Measurements from ENCODE around the gene BSPRY.
"Not testable (repeated sequence)": the region's sequence is repeated elsewhere in the genome, so short reads cannot be mapped to it uniquely, and the experiment has no call there.

BSPRY gene

GRCh38 chr9:113341712-113342410, 7.5 kb upstream of the BSPRY start:
- DNase-seq: peak in 1 of 2 experiments; percentile 22

GRCh38 chr9:113343732-113344231, 5.6 kb upstream of the BSPRY start:
- DNase-seq: peak; percentile 90 to 93

DNA sequence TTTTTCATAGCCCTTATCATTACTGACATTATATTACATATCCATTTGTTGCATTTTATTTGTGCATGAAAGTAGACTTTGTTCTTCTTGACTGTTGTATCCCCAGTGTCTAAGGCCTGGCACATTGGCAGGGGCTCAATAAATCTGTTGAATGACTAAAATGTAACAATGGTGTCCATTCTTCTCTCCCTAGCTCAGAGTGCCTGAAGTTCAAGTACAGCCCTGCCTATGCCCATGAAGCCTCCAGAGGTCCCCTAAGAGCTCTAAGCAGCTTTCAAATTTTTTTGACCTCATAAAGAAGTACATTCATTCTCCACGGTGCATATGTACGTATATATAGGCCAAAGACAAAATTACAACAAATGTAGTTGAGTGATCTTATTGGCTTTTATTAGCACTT, 4.2 kb upstream of the BSPRY start:
- DNase-seq: no peak

DNA sequence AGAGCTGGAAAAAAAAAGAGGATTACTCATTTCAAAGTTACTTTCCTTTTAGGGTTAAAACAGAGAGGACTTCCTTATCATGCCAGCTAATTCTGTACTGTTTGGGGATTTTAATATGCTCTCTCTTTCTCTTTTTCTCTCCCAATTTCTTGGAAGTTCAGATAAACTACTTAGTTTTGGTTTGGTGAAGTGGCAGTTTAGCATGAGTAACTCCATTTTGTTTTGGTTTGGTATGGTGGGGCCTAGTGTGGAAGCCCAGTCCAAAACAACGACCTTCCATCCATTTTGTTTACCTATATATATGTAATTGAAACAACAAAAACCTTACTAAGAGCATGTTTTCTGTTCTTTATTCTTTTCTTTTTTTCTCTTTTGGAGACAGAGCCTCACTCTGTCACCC, 3.7 kb upstream of the BSPRY start:
- DNase-seq: no peak

DNA sequence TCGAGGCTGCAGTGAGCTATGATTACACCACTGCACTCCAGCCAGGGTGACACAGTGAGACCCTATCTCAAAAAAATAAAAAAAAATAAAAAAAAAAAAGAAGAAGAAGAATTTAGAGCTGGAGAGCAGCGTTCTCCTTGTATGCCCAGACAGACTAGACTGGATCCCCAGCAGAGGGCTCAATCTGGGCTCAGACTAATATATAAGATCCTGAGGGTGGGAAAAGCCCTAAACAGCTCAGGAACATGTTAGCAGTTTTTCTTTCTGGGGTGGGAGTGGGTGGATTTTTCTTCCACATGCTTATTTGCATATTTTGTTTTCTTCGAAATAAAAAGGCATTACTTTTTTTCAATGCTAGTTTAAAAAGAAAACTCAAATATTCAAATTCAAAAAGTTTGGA, 904 bp upstream of the BSPRY start:
- DNase-seq: no peak

DNA sequence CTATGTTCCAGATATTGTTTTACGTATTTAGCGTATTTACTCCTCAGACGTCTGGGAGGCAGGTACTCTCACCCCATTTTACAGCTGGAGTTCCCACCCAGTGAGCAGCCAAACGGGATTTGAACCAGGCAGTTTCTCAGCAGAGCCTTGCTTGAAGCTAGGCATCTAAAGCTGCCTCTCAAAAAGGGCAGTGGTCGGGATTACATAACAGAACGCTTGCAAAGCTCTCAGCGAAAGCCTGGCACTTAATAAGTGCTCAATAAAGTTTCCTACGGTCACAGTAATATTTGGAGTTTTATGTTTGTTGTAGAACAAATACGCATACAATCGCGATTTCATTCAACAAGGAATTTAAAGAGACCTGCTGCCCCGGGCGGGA, 286 bp upstream of the BSPRY start:
- no peak for DNase-seq

- DNase-seq: no peak
Observed at GRCh38 chr9:113350107-113350661, 843 bp downstream of the BSPRY start.

DNA sequence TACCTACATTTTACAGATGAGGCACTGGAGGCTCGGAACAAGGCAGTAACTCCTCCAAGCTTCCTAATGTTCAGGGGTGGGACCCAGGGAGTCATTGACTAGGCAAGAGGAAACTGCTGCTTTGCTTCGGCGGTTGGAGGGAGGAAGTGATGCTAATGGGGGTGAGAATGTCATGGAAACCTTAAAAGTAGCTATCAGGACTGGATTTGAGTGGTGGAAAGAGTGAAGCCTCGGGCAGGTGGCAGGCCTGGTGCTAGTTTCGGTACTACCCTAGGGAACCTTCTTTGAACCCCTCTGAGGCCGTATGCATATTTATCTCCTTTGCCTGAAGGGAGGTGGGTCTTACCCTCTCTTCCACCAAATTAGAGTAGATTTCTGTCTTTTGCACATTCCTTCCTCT, 1.6 kb downstream of the BSPRY start:
- DNase-seq: no peak

DNA sequence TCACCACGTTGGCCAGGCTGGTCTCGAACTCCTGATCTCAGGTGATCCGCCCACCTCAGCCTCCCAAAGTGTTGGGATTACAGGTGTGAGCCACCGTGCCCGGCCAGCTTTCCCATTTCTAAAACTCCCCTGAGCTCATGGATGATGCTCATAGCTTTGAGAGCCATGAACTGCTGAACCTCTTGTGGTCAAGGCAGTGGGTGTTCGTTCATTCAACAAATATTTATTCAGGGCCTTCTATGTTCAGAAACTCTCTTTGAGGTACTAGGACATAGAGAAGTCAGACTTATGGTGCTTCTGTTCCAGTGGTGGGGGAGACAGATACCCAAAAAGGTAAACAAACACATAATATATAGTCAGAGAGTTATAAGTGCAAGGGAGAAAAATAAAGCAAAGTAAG, 2.7 kb downstream of the BSPRY start:
- DNase-seq: no peak

GRCh38 chr9:113352411-113352810, 3.1 kb downstream of the BSPRY start:
- DNase-seq: no peak

DNA sequence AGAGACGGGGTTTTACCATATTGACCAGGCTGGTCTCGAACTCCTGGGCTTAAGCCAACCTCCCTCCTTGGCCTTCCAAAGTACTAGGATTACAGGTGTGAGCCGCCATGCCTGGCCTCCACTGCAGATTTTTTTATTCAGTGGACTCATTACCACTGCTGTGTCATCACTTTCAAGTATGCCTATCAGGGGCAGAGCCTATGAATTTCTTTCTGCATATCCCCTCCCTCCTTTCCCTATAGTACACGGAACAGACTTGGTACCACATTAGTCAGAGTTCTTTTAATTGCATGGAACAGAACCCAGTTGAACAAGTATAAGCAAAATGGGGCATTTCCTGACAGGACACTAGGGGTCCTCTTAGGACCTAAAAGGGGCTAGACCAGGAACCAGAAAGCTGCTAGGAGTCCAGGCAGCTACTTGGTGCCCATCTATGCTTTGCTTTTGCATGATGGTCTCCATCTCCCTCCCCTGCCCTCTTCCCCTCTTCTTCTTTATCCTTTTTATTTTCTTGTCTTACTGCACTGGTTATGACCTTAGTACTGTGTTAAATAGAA, 5.8 kb downstream of the BSPRY start:
- no peak for DNase-seq

- no peak for DNase-seq
Observed at GRCh38 chr9:113356686-113357292, 7.4 kb downstream of the BSPRY start.

DNA sequence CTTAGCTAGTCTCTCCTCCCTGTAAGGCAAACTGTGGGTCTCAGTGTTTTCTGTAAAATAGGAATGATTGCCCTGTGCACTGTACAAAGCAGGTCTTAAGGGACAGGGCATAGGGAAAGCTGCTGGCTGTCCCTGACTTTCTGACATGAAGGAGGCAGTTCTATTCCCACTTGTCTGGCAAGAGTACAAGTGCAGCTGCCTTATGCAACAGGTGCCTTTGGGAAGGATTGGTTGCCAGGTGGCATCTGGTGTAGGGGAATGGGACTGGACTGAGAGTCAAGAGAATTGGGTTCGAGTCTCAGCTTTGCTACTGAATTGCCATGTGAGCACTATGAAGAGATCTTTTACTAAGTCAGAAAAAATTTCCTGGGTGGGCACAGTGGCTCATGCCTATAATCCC, 10.0 kb downstream of the BSPRY start:
- no peak for DNase-seq

- no peak for DNase-seq
Observed at GRCh38 chr9:113360242-113360842, 11.0 kb downstream of the BSPRY start.

GRCh38 chr9:113361304-113362018, 12.1 kb downstream of the BSPRY start:
- peak; percentile 14 to 17 for DNase-seq

DNA sequence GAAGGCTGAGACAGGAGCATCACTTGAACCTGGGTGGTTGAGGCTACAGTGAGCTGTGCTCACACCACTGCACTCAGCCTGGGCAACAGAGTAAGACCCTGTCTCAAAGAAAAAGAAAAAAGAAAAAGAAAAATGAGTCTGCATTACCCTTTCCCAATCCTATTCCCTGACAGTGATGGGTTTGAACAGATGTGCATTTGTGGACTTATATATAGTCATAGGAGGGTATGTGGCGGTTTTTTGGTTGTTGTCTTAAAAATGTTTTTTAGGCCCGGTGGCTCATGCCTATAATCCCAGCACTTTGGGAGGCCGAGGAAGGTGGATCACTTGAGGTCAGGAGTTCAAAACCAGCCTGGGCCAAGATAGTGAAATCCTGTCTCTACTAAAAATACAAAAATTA, 14.0 kb downstream of the BSPRY start:
- no peak for DNase-seq

DNA sequence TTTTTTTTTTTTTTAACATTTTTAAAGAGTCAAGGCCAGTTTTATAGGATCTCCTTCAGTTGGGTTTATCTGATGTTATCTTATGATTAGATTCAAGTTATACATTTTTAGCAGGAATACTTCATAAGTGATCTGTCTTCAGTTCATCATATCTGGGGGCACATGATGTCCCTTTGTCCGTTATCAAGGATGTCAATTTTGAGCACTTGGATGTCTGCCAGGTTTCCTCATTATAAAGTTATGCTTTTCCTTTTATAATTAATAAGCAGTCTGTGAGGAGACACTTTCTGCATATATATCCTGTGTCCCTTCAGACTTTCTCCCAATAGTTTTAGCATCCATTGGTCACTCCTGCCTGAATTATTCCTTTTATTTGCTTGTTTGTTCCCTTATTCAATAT, 15.6 kb downstream of the BSPRY start:
- DNase-seq: no peak

DNA sequence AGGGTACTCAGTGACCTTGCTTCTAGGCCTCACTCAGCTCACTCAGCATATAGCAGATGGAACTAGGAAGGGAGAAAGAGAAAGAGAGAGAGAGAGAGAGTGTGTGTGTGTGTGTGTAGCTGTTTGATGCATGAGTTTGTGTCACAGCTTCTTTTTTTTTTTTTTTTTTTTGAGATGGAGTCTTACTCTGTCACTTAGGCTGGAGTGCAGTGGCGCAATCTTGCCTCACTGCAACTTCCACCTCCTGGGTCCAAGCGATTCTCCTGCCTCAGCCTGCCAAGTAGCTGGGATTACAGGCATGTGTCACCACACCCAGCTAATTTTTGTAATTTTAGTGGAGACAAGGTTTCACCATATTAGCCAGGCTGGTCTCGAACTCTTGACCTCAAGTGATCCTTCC, 16.3 kb downstream of the BSPRY start:
- not testable (repeated sequence) for DNase-seq

GRCh38 chr9:113368348-113368981, 19.1 kb downstream of the BSPRY start:
- no peak for DNase-seq

- DNase-seq: no peak
Observed at GRCh38 chr9:113368982-113369854, 19.9 kb downstream of the BSPRY start.

- no peak for DNase-seq
Observed at GRCh38 chr9:113369855-113370140, 20.5 kb downstream of the BSPRY start.
